Activated CD4-positive, alpha-beta memory T cell treated with anti-CD3 and anti-CD28 coated beads for 36 hours (primary cell): ENCODE measurements around the gene SPATA13. TPM values are rescaled to one million over a fixed set of nuclear protein-coding genes. Genes with fewer than 3 reads are reported as not detected.

Source experiments
- CTCF ChIA-PET: fragments of 350-600 bp; sonication (Branson Sonifier 250); formaldehyde crosslinking; loops from one replicate; lab custom pipeline; 2021; ENCODE audit warnings: antibody characterized with exemption, inconsistent platforms; lab: Charles Lee
- POLR2A ChIA-PET: fragments of 350-600 bp; sonication (Branson Sonifier 250); formaldehyde crosslinking; loops from one replicate; lab custom pipeline; 2021; ENCODE audit warnings: antibody characterized with exemption; lab: Charles Lee
- DNase-seq: peaks from one replicate; pipeline ENCODE4 v3.0.0-alpha.2; 2020
- H3K27ac Mint-ChIP-seq: one replicate; pipeline ENCODE4 v1.8.0; 2021; ENCODE audit warnings: mixed read lengths
- H3K27me3 Mint-ChIP-seq: one replicate; pipeline ENCODE4 v1.8.0; 2021; ENCODE audit warnings: mixed read lengths
- H3K36me3 Mint-ChIP-seq: one replicate; pipeline ENCODE4 v1.8.0; 2021; ENCODE audit warnings: mixed read lengths
- H3K4me1 Mint-ChIP-seq: one replicate; pipeline ENCODE4 v1.8.0; 2021; ENCODE audit warnings: low read depth, mixed read lengths
- H3K4me3 Mint-ChIP-seq: one replicate; pipeline ENCODE4 v1.8.0; 2021; ENCODE audit warnings: mild to moderate bottlenecking, mixed read lengths
- H3K9me3 Mint-ChIP-seq: one replicate; pipeline ENCODE4 v1.8.0; 2021; ENCODE audit warnings: mixed read lengths
- intact Hi-C: fragments of 100-400 bp; cut with micrococcal nuclease; formaldehyde crosslinking; loops from one replicate; pipeline ENCODE4 v1.15.1; 2023
- total RNA-seq, 2 experiments: library from RNA; stranded (reverse); gene quantifications; one replicate each; pipeline ENCODE4 v1.2.3, GENCODE V29; 2021

SPATA13 gene
- total RNA-seq, 2 experiments from 2014 or later, result 50.3 to 50.8 TPM

DNA sequence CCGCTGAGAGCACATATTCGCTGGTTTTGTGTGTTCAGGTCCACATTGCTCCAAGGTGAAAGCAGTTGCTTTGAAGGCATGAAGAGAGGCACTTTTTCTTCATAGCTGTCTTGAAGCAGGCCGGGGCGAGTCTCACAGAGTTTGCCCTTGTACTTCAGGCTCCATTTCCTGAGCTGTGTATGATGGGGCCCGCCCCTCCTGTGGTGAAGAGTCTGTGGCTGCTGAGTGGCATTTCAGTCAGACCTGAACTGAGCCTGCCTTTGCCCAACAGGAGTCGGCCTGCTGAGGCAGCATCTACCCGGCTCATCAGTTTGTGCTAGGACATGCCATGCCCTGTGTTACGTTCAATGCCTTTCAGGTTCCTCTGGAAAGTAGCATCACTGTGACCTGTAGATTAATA is 104.5 kb downstream of the SPATA13 start:
- DNase-seq, result peak; percentile 93
- Mint-ChIP-seq H3K4me1 (peaks cover 90% of the 10 kb centered on the region), H3K27me3 (no peaks in the 10 kb centered on the region), H3K27ac (peak overlapping the region; percentile 95), H3K9me3 (no peaks in the 10 kb centered on the region), H3K4me3 (peak overlapping the region; percentile 67), H3K36me3 (peaks cover 14% of the 10 kb centered on the region)
- ChIA-PET POLR2A (interaction anchor here (1.8 to 5.5 kb wide), 4 partner anchors 8 to 14 kb away, joined by 6 to 44 read pairs (median 26); no protein-coding TSS in a partner anchor), CTCF (interaction anchor here (0.6 to 3.3 kb wide), 5 partner anchors 9 to 255 kb away, joined by 3 to 24 read pairs (median 9); no protein-coding TSS in a partner anchor)
- intact Hi-C loops, result loop anchor here (1.0 kb wide), 2 partner anchors 9 to 11 kb away; no protein-coding TSS in a partner anchor

DNA sequence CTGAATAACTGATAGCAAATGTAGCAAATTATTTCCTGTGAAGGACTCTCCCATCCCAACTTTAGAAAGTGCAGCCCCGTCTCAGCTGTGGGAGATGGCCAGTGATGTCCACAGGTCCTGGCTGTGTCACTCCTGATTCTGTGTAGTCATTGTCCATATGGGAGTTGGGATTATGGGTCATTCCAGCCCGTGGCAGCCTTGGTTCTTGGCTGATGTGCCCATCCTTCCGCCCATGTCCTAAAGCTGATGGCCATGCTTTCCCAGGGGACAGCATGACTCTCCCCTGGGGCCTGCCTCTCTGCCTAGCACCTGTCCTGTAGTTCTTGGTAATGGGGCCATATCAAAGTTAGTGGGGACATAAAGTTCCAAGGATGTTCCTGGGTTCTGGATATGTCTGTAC is 104.9 kb downstream of the SPATA13 start:
- ChIA-PET CTCF (interaction anchor here (1.5 to 3.3 kb wide), 5 partner anchors 8 to 246 kb away, joined by 5 to 24 read pairs (median 9); no protein-coding TSS in a partner anchor), POLR2A (interaction anchor here (1.8 to 5.5 kb wide), 4 partner anchors 7 to 15 kb away, joined by 6 to 44 read pairs (median 26); no protein-coding TSS in a partner anchor)
- Mint-ChIP-seq H3K9me3 (no peaks in the 10 kb centered on the region), H3K36me3 (peaks cover 14% of the 10 kb centered on the region), H3K4me1 (peaks cover 89% of the 10 kb centered on the region), H3K27me3 (no peaks in the 10 kb centered on the region), H3K4me3 (peak overlapping the region; percentile 67), H3K27ac (peak overlapping the region; percentile 95)
- no peak for DNase-seq
- intact Hi-C loops, result loop anchor here (1.0 kb wide), 2 partner anchors 9 to 11 kb away; no protein-coding TSS in a partner anchor

DNA sequence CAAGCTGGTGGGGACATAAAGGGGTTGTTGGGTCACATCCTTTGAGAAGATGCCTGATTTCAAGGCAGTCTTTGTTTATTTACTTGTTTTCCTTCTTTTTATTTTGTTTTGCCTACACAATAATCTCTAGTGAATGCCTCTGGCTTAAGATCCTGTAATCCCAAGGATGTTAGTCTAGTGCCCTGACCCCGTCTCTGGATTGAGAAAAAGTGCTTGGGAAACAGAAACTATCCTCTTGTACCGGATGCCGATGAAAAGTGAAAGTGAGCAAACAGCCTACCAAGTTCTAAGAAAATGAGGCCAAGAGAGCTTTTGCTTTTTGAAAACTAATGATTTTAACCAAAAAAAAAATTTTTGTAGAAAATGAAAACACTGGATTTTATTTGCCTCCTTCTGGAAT is 106.8 kb downstream of the SPATA13 start:
- peaks cover 78% of the 10 kb centered on the region for H3K4me1 Mint-ChIP-seq
- POLR2A ChIA-PET, result interaction anchor here (1.0 to 5.5 kb wide), 4 partner anchors 8 to 16 kb away, joined by 3 to 30 read pairs (median 6); no protein-coding TSS in a partner anchor
- H3K27ac Mint-ChIP-seq, result peak overlapping the region; percentile 96
- intact Hi-C loops, result no loop called here
- no peaks in the 10 kb centered on the region for H3K9me3 Mint-ChIP-seq
- peaks cover 2% of the 10 kb centered on the region for H3K27me3 Mint-ChIP-seq
- H3K36me3 Mint-ChIP-seq, result peaks cover 14% of the 10 kb centered on the region
- CTCF ChIA-PET, result no interaction called here
- peak overlapping the region; percentile 66 for H3K4me3 Mint-ChIP-seq
- no peak for DNase-seq

DNA sequence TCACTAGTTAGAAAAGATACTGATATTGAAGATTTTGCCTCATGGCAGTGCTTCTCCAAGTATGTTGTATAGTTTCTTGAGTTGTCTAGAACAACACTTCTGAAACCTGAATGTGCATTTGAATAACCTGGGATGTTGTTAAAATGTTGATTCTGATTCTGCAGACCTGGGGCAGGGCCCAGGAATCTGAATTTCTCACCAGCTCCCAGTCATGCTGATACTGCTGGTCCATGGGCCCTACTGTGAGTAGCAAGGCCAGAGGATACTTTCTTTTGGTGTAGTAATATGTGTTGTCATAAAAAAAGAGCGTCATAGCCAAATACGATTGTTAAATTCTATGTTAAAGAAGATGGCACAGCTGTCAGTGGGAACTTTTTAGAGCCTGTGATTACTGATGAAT is 107.3 kb downstream of the SPATA13 start:
- H3K4me1 Mint-ChIP-seq, result peaks cover 78% of the 10 kb centered on the region
- peaks cover 2% of the 10 kb centered on the region for H3K27me3 Mint-ChIP-seq
- POLR2A ChIA-PET, result interaction anchor here (1.0 to 5.5 kb wide), 4 partner anchors 9 to 17 kb away, joined by 3 to 30 read pairs (median 6); no protein-coding TSS in a partner anchor
- intact Hi-C loops, result no loop called here
- peak; percentile 70 for DNase-seq
- CTCF ChIA-PET, result no interaction called here
- H3K36me3 Mint-ChIP-seq, result peaks cover 18% of the 10 kb centered on the region
- H3K4me3 Mint-ChIP-seq, result peak overlapping the region; percentile 66
- H3K9me3 Mint-ChIP-seq, result no peaks in the 10 kb centered on the region
- peak overlapping the region; percentile 96 for H3K27ac Mint-ChIP-seq

DNA sequence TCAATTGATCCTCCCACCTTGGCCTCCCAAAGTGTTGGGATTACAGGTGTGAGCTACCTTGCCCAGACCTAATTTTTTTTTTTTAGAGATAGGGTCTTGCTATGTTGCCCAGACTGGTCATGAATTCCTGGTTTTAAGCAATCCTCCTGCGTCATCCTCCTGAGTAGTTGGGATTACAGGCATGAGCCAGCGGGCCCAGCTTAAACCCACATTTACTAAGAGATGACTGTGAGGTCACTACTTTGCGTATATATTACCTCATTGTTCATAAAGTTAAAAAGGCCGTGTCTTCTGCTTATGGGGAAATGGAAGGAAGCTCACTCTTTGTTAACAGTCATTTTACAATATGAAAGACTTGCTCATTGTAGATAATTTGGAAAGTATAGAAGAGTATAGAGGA is 109.3 kb downstream of the SPATA13 start:
- Mint-ChIP-seq H3K4me3 (peak overlapping the region; percentile 89), H3K4me1 (peaks cover 80% of the 10 kb centered on the region), H3K36me3 (peaks cover 22% of the 10 kb centered on the region), H3K9me3 (no peaks in the 10 kb centered on the region), H3K27me3 (peaks cover 2% of the 10 kb centered on the region), H3K27ac (peak overlapping the region; percentile 97)
- DNase-seq, result no peak
- ChIA-PET CTCF (interaction anchor here (0.7 to 2.4 kb wide), 8 partner anchors 8 to 50 kb away, joined by 3 to 12 read pairs (median 4); no protein-coding TSS in a partner anchor), POLR2A (interaction anchor here (0.8 to 5.2 kb wide), 6 partner anchors 12 to 894 kb away, joined by 3 to 131 read pairs (median 4); no protein-coding TSS in a partner anchor)
- intact Hi-C loops, result loop anchor here (5.0 to 10.0 kb wide), 6 partner anchors 108 to 1632 kb away; partner anchors contain the start of genes ATP12A, MTMR6 and SPATA13

DNA sequence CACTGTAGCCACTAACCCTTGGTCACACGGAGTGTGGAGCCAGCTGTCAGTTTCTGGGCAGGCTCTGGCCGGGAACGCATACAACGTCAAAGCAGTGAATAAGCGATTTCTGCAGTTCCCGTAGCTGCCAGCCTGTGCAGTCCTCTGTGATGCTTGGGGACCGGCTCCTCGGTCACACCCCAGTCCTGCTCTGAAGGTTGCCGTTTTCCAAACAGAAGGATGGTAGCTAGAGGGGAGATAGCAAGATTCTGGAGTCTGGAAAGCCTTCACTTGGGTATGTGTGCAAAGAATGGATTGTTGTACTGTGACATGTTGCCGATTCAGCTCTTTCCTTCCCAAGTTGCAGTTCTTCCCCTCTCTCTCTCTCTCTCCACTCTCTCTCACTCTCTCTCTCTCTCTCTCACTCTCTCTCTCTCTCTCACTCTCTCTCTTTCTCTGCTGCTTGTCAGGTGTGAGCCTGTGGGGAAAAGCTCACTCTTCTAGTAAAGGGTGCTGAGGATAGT is 110.2 kb downstream of the SPATA13 start:
- H3K36me3 Mint-ChIP-seq, result peaks cover 22% of the 10 kb centered on the region
- ChIA-PET CTCF (interaction anchor here (0.6 to 2.4 kb wide), 8 partner anchors 9 to 381 kb away, joined by 3 to 12 read pairs (median 4); no protein-coding TSS in a partner anchor), POLR2A (interaction anchor here (1.2 to 5.7 kb wide), 4 partner anchors 11 to 38 kb away, joined by 3 to 131 read pairs (median 34); no protein-coding TSS in a partner anchor)
- H3K27ac Mint-ChIP-seq, result peak overlapping the region; percentile 97
- DNase-seq, result peak; percentile 78
- peaks cover 2% of the 10 kb centered on the region for H3K27me3 Mint-ChIP-seq
- no peaks in the 10 kb centered on the region for H3K9me3 Mint-ChIP-seq
- H3K4me3 Mint-ChIP-seq, result peak overlapping the region; percentile 89
- intact Hi-C loops, result loop anchor here (1.0 to 10.0 kb wide), 8 partner anchors 9 to 1632 kb away; partner anchors contain the start of genes ATP12A, MTMR6 and SPATA13
- H3K4me1 Mint-ChIP-seq, result peaks cover 80% of the 10 kb centered on the region

DNA sequence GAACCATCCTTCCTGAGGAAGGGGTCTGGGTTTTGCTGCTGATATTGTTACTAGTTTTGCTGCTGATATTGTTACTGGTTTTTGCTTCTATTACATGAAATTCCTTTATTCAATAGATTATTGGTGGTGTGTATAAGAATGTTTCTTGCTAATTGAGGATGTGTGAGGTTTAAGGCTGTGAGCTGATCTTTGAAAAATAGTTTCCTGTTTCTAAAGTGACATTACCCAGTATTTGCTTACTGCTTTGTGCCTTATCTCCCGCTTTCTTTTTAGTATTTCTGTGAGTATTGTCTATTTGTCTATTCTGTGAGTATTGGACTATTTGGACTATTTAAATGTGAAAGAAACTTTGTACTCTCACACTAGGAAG is 110.7 kb downstream of the SPATA13 start:
- Mint-ChIP-seq H3K9me3 (no peaks in the 10 kb centered on the region), H3K27ac (peak overlapping the region; percentile 97), H3K4me1 (peaks cover 81% of the 10 kb centered on the region), H3K4me3 (peak overlapping the region; percentile 89), H3K36me3 (peaks cover 21% of the 10 kb centered on the region), H3K27me3 (peaks cover 2% of the 10 kb centered on the region)
- POLR2A ChIA-PET, result interaction anchor here (1.2 to 5.7 kb wide), 4 partner anchors 10 to 38 kb away, joined by 3 to 131 read pairs (median 34); no protein-coding TSS in a partner anchor
- intact Hi-C loops, result loop anchor here (1.0 to 10.0 kb wide), 8 partner anchors 10 to 1631 kb away; partner anchors contain the start of genes ATP12A, MTMR6 and SPATA13
- DNase-seq, result no peak
- CTCF ChIA-PET, result interaction anchor here (0.6 to 2.4 kb wide), 7 partner anchors 9 to 381 kb away, joined by 3 to 12 read pairs (median 4); no protein-coding TSS in a partner anchor

DNA sequence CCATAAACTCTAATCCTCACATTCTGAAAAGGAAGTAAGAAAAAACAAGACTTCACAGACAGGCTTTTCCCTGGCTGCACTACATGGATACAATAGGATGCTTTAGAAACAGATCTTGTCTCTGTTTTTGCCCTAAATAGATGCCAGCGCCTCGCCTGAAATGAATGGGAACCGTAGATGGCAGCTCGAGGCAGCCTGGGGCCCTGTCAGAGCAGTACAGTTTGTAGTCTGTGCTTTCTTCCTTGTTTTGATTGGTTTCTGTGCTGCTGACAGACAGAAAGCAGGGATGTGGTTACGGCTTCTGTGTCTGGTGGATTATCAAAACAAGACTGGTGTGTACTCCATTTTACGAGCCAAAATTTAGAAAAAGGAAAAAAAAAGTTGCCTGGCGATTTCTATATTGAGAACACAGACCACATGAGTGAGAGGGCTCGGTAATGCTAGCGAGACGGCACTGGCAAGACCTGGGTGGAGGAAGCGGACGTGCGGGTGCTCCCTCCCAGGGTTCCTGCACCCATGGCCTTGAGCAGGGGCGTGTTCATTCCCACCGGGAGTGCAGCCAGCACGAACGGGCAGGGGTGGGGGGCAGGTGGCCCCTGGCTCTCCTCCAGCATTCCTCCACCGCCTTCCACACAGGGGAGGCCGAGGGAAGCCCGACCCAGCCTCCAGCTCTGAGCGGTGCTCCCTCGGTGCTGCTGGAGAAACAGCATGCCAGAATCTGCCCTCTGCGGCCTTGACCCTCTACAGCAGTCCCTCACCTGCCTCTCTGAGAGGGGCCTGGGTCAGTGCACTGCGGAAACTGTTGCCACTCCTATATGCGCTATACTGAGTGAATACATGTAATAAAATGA is 111.3 kb downstream of the SPATA13 start:
- peak overlapping the region; percentile 89 for H3K4me3 Mint-ChIP-seq
- intact Hi-C loops, result loop anchor here (1.0 to 10.0 kb wide), 8 partner anchors 11 to 1630 kb away; partner anchors contain the start of genes ATP12A, MTMR6 and SPATA13
- ChIA-PET POLR2A (interaction anchor here (1.0 to 5.7 kb wide), 4 partner anchors 7 to 27 kb away, joined by 4 to 131 read pairs (median 34); no protein-coding TSS in a partner anchor), CTCF (interaction anchor here (0.6 to 1.7 kb wide), 2 partner anchors 13 to 382 kb away, joined by 3 to 6 read pairs; no protein-coding TSS in a partner anchor)
- H3K9me3 Mint-ChIP-seq, result no peaks in the 10 kb centered on the region
- peaks cover 22% of the 10 kb centered on the region for H3K36me3 Mint-ChIP-seq
- H3K4me1 Mint-ChIP-seq, result peaks cover 81% of the 10 kb centered on the region
- peaks cover 2% of the 10 kb centered on the region for H3K27me3 Mint-ChIP-seq
- H3K27ac Mint-ChIP-seq, result peak overlapping the region; percentile 97
- DNase-seq, result peak; percentile 79

DNA sequence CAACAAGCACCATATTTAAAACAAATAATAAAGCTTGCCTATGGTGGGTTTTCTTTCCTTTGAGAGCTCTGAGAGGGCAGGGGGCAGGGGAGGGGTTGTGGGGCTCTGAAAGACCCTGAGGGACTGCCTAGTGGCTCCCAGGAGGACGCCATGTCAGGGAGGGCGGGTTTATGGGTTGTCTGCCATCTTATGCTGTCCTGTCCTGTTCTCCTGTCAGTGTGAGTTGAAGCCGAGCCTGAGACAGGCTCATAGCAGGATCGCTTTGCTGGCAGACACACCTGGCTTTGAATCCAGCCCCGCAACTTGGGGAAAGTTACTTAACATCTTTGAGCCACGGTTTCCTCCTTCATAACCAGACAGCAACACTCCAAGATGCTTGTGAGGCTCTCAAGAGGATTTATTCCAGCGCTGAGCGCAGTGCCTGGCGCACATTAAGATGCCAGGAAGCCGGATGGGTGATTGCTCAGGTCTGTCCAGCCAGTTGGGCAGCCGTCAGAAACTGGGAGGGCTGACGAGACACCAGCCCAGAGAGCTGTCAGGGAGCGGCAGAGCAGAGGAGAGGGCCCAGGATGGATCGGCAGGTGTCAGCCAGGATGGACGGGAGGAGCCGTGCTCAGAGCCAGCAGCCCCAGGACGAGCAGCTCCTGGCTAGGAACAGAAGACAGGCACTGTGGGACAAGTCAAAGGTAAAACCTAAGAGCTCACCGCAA is 112.1 kb downstream of the SPATA13 start:
- Mint-ChIP-seq H3K4me1 (peaks cover 80% of the 10 kb centered on the region), H3K27ac (peak overlapping the region; percentile 97), H3K4me3 (peak overlapping the region; percentile 89), H3K9me3 (no peaks in the 10 kb centered on the region), H3K36me3 (peaks cover 20% of the 10 kb centered on the region), H3K27me3 (peaks cover 2% of the 10 kb centered on the region)
- peak; percentile 40 for DNase-seq
- ChIA-PET POLR2A (interaction anchor here (1.0 to 5.7 kb wide), 4 partner anchors 8 to 27 kb away, joined by 4 to 131 read pairs (median 34); no protein-coding TSS in a partner anchor), CTCF (interaction anchor here (1.1 to 2.5 kb wide), 3 partner anchors 8 to 21 kb away, joined by 3 to 24 read pairs (median 11); no protein-coding TSS in a partner anchor)
- intact Hi-C loops, result loop anchor here (5.0 to 10.0 kb wide), 6 partner anchors 110 to 1630 kb away; partner anchors contain the start of genes ATP12A, MTMR6 and SPATA13

DNA sequence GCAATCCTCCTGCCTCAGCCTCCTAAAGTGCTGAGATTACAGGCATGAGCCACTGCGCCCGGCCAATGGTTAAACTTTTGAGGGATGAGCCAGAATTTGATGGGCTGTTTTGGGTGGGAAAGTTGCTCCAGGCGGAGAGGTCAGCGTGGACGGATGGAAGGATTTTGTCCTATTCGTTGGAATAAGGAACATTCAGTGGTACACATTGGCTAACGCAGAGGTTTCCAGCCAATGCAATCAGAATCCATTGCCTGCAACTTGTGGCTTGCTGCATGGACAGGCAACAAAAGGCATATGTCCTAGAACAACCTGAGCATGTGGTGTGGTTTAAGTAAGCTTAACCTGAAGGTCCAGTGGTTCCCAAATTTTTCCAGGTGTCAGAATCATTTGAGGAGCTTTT is 113.4 kb downstream of the SPATA13 start:
- CTCF ChIA-PET, result interaction anchor here (1.3 to 2.7 kb wide), 6 partner anchors 9 to 45 kb away, joined by 4 to 24 read pairs (median 8); no protein-coding TSS in a partner anchor
- intact Hi-C loops, result loop anchor here (1.0 to 10.0 kb wide), 12 partner anchors 9 to 1628 kb away; partner anchors contain the start of genes ATP12A, MTMR6 and SPATA13
- H3K4me3 Mint-ChIP-seq, result peak overlapping the region; percentile 66
- H3K9me3 Mint-ChIP-seq, result no peaks in the 10 kb centered on the region
- peaks cover 17% of the 10 kb centered on the region for H3K36me3 Mint-ChIP-seq
- no peak for DNase-seq
- POLR2A ChIA-PET, result interaction anchor here (1.0 to 5.7 kb wide), 6 partner anchors 9 to 238 kb away, joined by 4 to 62 read pairs (median 14); partner anchors contain the start of gene PARP4
- peaks cover 2% of the 10 kb centered on the region for H3K27me3 Mint-ChIP-seq
- H3K4me1 Mint-ChIP-seq, result peaks cover 78% of the 10 kb centered on the region
- peak overlapping the region; percentile 97 for H3K27ac Mint-ChIP-seq
